Transverse colon (tissue), 4 donors: ENCODE measurements around the gene PAQR6. TPM values are rescaled to one million over a fixed set of nuclear protein-coding genes. Genes with fewer than 3 reads are reported as not detected.

Experiments
- DNase-seq: peaks from one replicate; pipeline ENCODE4 v3.0.0-alpha.2; 2019
- H3K27ac ChIP-seq, 4 donors: fragments of 200-600 bp; sonication (generic); 2 replicates each; pipeline ENCODE4 v1.5.1; 2016 to 2018; ENCODE audit warnings: inconsistent platforms in 4 of 4
- H3K27me3 ChIP-seq: fragments of 200-600 bp; sonication (generic); 2 replicates; pipeline ENCODE4 v1.5.1; 2017; ENCODE audit warnings: inconsistent platforms
- H3K36me3 ChIP-seq, 4 donors: fragments of 200-600 bp; sonication (generic); 2 replicates each; pipeline ENCODE4 v1.5.1; 2017 to 2019; ENCODE audit warnings: inconsistent platforms in 4 of 4
- H3K4me1 ChIP-seq, 4 donors: fragments of 200-600 bp; sonication (generic); 2 replicates each; pipeline ENCODE4 v1.5.1; 2017 to 2020; ENCODE audit warnings: inconsistent platforms in 4 of 4
- H3K4me3 ChIP-seq, 4 donors: fragments of 200-600 bp; sonication (generic); 1 replicate in 1 of 4; 2 replicates in 3 of 4; pipeline versions ENCODE4 v1.5.1 to v1.6.1; 2017 to 2019; ENCODE audit warnings: inconsistent platforms in 4 of 4
- H3K9me3 ChIP-seq, 2 donors: fragments of 200-600 bp; sonication (generic); 2 replicates each; pipeline ENCODE4 v1.5.1; 2017 to 2019; ENCODE audit warnings: inconsistent platforms in 2 of 2
- EP300 ChIP-seq: sonication (generic); formaldehyde crosslinking; IDR thresholded peaks from one replicate; pipeline ENCODE4 v1.6.1; 2017; ENCODE audit warnings: antibody characterized with exemption, low read depth
- POLR2A ChIP-seq: fragments of 450-650 bp; IDR thresholded peaks from one replicate; pipeline ENCODE4 v1.6.1; 2016; ENCODE audit warnings: antibody characterized with exemption, mild to moderate bottlenecking, moderate library complexity
- POLR2AphosphoS5 ChIP-seq, 3 donors: sonication (generic); formaldehyde crosslinking; IDR thresholded peaks; one replicate each; pipeline ENCODE4 v1.6.1; 2016; ENCODE audit warnings: antibody characterized with exemption in 3 of 3
- WGBS, 2 donors: methylation state at CpG; one replicate each; pipeline ENCODE4 v1.1.5; 2018; ENCODE audit warnings: low coverage in 1 of 2; 5-methylcytosine and 5-hydroxymethylcytosine counted together
- in situ Hi-C, 4 donors: fragments of 200-750 bp; cut with MboI; loops; one replicate each; pipeline versions ENCODE4 v1.15.0 to v1.15.1; 2017; ENCODE audit warnings: low sequenced_read_pairs in 3 of 4, low pct_ligation_motif_present in 1 of 4, low pct_unique_long_range_greater_than_20kb in 1 of 4
- intact Hi-C: fragments of 100-400 bp; cut with DNase I; formaldehyde crosslinking; loops from one replicate; pipeline ENCODE4 v1.15.1; 2023; ENCODE audit warnings: low total_unique reads
- total RNA-seq, 4 donors: library from RNA; depleted of rRNA; stranded (reverse); fragments of >200 nt; gene quantifications; one replicate each; pipeline ENCODE4 v1.1.0, GENCODE V29; 2016
- TF ChIP-seq, protein P1 (sequence below), 5 experiments: fragments of 200-600 bp in 3 of 5; fragments of 450-650 bp in 2 of 5; sonication (generic) in 3 of 5; IDR thresholded peaks; 1 replicate in 2 of 5; 2 replicates in 3 of 5; pipeline ENCODE4 v1.5.1; 2016 to 2017; ENCODE audit warnings: antibody characterized with exemption in 5 of 5, inconsistent platforms in 3 of 5, mild to moderate bottlenecking in 2 of 5, moderate library complexity in 1 of 5

The PAQR6 gene
- total RNA-seq, 4 donors from 2014 or later: 1.7 to 3.1 TPM; not detected in 2

- intact Hi-C loops: no loop called here
- TF ChIP-seq POLR2A: no peak
- no peak for TF ChIP-seq POLR2AphosphoS5 (IDR thresholded peaks at IDR 0.05)
- no peak for TF ChIP-seq EP300
- TF ChIP-seq, protein P1, sequence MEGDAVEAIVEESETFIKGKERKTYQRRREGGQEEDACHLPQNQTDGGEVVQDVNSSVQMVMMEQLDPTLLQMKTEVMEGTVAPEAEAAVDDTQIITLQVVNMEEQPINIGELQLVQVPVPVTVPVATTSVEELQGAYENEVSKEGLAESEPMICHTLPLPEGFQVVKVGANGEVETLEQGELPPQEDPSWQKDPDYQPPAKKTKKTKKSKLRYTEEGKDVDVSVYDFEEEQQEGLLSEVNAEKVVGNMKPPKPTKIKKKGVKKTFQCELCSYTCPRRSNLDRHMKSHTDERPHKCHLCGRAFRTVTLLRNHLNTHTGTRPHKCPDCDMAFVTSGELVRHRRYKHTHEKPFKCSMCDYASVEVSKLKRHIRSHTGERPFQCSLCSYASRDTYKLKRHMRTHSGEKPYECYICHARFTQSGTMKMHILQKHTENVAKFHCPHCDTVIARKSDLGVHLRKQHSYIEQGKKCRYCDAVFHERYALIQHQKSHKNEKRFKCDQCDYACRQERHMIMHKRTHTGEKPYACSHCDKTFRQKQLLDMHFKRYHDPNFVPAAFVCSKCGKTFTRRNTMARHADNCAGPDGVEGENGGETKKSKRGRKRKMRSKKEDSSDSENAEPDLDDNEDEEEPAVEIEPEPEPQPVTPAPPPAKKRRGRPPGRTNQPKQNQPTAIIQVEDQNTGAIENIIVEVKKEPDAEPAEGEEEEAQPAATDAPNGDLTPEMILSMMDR (IDR thresholded peaks at IDR 0.05): no peak
- 86% methylated on average over 9 of the region's 9 CpGs; no CpG with 5 or more reads in 1 of the 2 donors for WGBS, 2 donors
- Histone ChIP-seq H3K27me3 (no peaks in the 10 kb centered on the region), H3K4me1 (no peaks in the 10 kb centered on the region), H3K9me3 (no peaks in the 10 kb centered on the region), H3K36me3 (peaks cover 0 to 90% (median 37%) of the 10 kb centered on the region in 4 donors), H3K27ac (no peak overlapping the region), H3K4me3 (no peak overlapping the region)
- in situ Hi-C loops: no loop called here
- no peak for DNase-seq
Measured at GRCh38 chr1:156262461-156263287, 14.8 kb upstream of the PAQR6 start.

DNA sequence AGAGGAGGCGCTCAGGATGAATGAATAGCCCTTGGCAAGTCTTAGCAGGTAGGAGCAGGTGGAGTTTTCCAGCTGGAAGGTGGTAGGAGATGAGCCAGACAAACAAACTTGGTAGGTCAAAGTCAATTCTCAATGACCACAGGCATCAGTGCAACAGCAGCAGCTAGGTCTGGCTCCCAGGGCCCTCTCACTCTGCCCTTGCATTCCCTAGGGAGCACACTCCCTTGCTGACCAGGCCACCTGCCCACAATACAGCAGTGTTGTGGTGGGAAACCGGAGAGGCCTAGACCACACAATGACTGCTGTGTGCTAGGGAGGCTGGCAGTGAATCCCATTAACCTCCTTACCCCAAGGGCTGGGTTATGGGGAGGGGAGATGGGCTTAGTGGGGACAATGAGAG, 13.0 kb upstream of the PAQR6 start:
- Histone ChIP-seq H3K27me3 (no peaks in the 10 kb centered on the region), H3K4me1 (no peaks in the 10 kb centered on the region), H3K27ac (no peak overlapping the region), H3K9me3 (no peaks in the 10 kb centered on the region), H3K36me3 (peaks cover 0 to 79% (median 32%) of the 10 kb centered on the region in 4 donors), H3K4me3 (no peak overlapping the region)
- in situ Hi-C loops: no loop called here
- 81 to 83% methylated on average over 1 to 2 of the region's 2 CpGs for WGBS, 2 donors
- DNase-seq: no peak
- intact Hi-C loops: no loop called here
- TF ChIP-seq EP300 (no peak), POLR2AphosphoS5 (IDR thresholded peaks at IDR 0.05) (no peak), POLR2A (no peak)
- TF ChIP-seq, protein P1 (IDR thresholded peaks at IDR 0.05): no peak

DNA sequence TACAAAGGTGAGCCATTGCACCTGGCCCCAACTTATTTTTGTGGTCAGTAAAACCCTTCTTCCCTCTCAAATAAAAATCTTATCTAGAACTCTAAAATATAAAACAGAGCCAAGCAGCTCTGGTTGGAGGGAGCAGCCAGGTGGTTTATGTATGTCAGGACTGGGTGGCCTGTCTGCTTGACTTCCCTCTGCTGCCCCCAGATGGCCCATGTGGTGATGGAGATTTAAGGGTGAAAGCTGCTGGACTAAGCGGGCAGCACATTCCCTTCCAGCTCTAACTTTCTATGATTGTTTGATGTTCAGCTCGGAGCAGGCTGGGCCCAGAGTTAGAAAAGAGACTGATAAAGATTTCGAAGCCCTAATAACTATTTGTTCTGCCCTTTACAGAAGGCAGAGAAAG, 11.9 kb upstream of the PAQR6 start:
- Histone ChIP-seq H3K27me3 (no peaks in the 10 kb centered on the region), H3K4me1 (no peaks in the 10 kb centered on the region), H3K4me3 (no peak overlapping the region), H3K9me3 (no peaks in the 10 kb centered on the region), H3K36me3 (peaks cover 0 to 76% (median 31%) of the 10 kb centered on the region in 4 donors), H3K27ac (no peak overlapping the region)
- intact Hi-C loops: no loop called here
- WGBS, 2 donors: 94 to 100% methylated on average over 2 to 3 of the region's 3 CpGs
- in situ Hi-C loops: no loop called here
- TF ChIP-seq, protein P1 (IDR thresholded peaks at IDR 0.05): no peak
- no peak for TF ChIP-seq EP300
- TF ChIP-seq POLR2AphosphoS5 (IDR thresholded peaks at IDR 0.05): no peak
- no peak for TF ChIP-seq POLR2A
- DNase-seq: no peak

DNA sequence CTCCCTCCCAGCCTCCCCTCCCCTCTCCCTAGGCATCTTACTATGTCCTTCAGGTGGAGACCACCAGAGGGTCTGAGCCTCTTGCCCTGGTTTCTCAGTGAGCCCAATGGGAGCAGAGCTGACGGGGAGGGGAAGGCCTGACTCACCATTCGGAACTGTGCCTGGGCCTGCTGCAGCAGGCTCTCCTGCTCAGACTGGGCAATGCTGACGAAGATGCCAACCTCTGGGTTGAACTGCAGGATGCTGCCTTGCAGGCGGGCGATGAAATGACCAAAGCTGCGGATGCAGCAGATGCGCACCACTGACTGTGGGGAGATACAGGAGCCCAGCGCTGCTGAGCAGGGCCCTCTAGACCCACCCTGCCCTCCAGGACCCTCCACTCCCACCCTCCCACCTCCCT, 11.0 kb upstream of the PAQR6 start:
- in situ Hi-C loops: no loop called here

More for the DNA sequence above, 11.0 kb upstream of the PAQR6 start:
- no peaks in the 10 kb centered on the region for H3K27me3 ChIP-seq
- H3K4me3 ChIP-seq: no peak overlapping the region
- TF ChIP-seq EP300: no peak
- TF ChIP-seq, protein P1 (IDR thresholded peaks at IDR 0.05): no peak
- TF ChIP-seq POLR2A: no peak
- no peak for TF ChIP-seq POLR2AphosphoS5 (IDR thresholded peaks at IDR 0.05)
- WGBS, 2 donors: 97% methylated on average over 8 of the region's 8 CpGs; no CpG with 5 or more reads in 1 of the 2 donors
- intact Hi-C loops: no loop called here
- no peak overlapping the region for H3K27ac ChIP-seq
- H3K4me1 ChIP-seq: no peaks in the 10 kb centered on the region
- no peaks in the 10 kb centered on the region for H3K9me3 ChIP-seq
- H3K36me3 ChIP-seq: peaks cover 0 to 73% (median 32%) of the 10 kb centered on the region in 4 donors
- no peak for DNase-seq
